HG02943 (cell line): ENCODE measurements around the gene STBD1.
"Not testable (repeated sequence)": the region's sequence is repeated elsewhere in the genome, so short reads cannot be mapped to it uniquely, and the experiment has no call there.

Experiments used
- ATAC-seq: cut with Tn5 transposase; IDR thresholded peaks from one replicate; pipeline ENCODE4 v1.9.1; 2021; ENCODE audit warnings: mild to moderate bottlenecking, low read depth, moderate library complexity; ENCODE audit not compliant: unreplicated experiment

STBD1 gene

GRCh38 chr4:76305971-76306881, at the start of gene STBD1:
Gene STBD1, plus strand, starts transcription at chr4:76306733. Its CDS starts 37 bp downstream, at chr4:76306770.
- no peak for ATAC-seq

- no peak for ATAC-seq
Measured at GRCh38 chr4:76256968-76257367, 49.6 kb upstream of the STBD1 start.

GRCh38 chr4:76257824-76258223, 48.7 kb upstream of the STBD1 start:
- no peak for ATAC-seq

- ATAC-seq: no peak
Measured at GRCh38 chr4:76260571-76260970, 46.0 kb upstream of the STBD1 start.

GRCh38 chr4:76265631-76266218, 40.8 kb upstream of the STBD1 start:
- ATAC-seq: no peak

GRCh38 chr4:76266627-76267026, 39.9 kb upstream of the STBD1 start:
- ATAC-seq: no peak

- ATAC-seq: no peak
Measured at GRCh38 chr4:76267811-76268210, 38.7 kb upstream of the STBD1 start.

GRCh38 chr4:76270244-76271175, 36.0 kb upstream of the STBD1 start:
- ATAC-seq: no peak

GRCh38 chr4:76271248-76271647, 35.3 kb upstream of the STBD1 start:
- no peak for ATAC-seq

- ATAC-seq: no peak
Measured at GRCh38 chr4:76272073-76272472, 34.5 kb upstream of the STBD1 start.

- ATAC-seq: no peak
Measured at GRCh38 chr4:76272582-76272981, 34.0 kb upstream of the STBD1 start.

GRCh38 chr4:76272999-76273398, 33.5 kb upstream of the STBD1 start:
- no peak for ATAC-seq

- ATAC-seq: no peak
Measured at GRCh38 chr4:76275486-76276124, 30.9 kb upstream of the STBD1 start.

GRCh38 chr4:76276813-76277212, 29.7 kb upstream of the STBD1 start:
- ATAC-seq: no peak

- no peak for ATAC-seq
Measured at GRCh38 chr4:76277667-76278066, 28.9 kb upstream of the STBD1 start.

GRCh38 chr4:76278583-76278982, 27.9 kb upstream of the STBD1 start:
- ATAC-seq: no peak

GRCh38 chr4:76279462-76279861, 27.1 kb upstream of the STBD1 start:
- ATAC-seq: no peak

- ATAC-seq: no peak
Measured at GRCh38 chr4:76280488-76281441, 25.8 kb upstream of the STBD1 start.

GRCh38 chr4:76281594-76281993, 24.9 kb upstream of the STBD1 start:
- not testable (repeated sequence) for ATAC-seq
